ENCODE measurements around the gene PASK.

Gene PASK

GRCh38 chr2:241074901-241075540, 74.3 kb downstream of the PASK start:
- DNase-seq, result no peak

- DNase-seq, result no peak
Observed at GRCh38 chr2:241074065-241074818, 75.0 kb downstream of the PASK start.

- no peak for DNase-seq
Observed at GRCh38 chr2:241073166-241074064, 75.9 kb downstream of the PASK start.

- no peak for DNase-seq
Observed at GRCh38 chr2:241072553-241073165, 76.6 kb downstream of the PASK start.

DNA sequence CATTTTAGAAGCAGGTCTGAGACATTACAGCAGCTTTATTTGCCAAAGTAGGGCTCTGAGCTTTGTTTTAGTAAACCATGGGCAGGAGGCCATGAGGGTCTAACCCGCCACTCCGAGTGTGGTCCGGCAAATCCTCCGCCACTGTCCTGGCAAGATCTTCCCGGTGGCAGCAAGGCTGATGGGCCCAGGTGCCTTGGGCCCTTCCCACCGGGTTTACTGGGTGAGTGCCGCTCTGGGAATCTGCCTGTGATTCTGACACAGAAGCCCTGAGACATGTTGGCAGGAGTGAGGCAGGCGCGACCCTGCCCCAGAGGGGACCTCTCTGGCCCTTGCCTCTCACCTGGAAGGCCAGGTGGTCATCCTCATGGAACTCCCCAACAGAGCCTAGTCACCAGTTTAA, 77.1 kb downstream of the PASK start:
- DNase-seq, result no peak

- DNase-seq, result no peak
Observed at GRCh38 chr2:241071677-241072111, 77.6 kb downstream of the PASK start.

- no peak for DNase-seq
Observed at GRCh38 chr2:241070811-241071676, 78.2 kb downstream of the PASK start.

GRCh38 chr2:241070361-241070760, 78.9 kb downstream of the PASK start:
- DNase-seq, result no peak

GRCh38 chr2:241069821-241070281, 79.4 kb downstream of the PASK start:
- DNase-seq, result no peak

DNA sequence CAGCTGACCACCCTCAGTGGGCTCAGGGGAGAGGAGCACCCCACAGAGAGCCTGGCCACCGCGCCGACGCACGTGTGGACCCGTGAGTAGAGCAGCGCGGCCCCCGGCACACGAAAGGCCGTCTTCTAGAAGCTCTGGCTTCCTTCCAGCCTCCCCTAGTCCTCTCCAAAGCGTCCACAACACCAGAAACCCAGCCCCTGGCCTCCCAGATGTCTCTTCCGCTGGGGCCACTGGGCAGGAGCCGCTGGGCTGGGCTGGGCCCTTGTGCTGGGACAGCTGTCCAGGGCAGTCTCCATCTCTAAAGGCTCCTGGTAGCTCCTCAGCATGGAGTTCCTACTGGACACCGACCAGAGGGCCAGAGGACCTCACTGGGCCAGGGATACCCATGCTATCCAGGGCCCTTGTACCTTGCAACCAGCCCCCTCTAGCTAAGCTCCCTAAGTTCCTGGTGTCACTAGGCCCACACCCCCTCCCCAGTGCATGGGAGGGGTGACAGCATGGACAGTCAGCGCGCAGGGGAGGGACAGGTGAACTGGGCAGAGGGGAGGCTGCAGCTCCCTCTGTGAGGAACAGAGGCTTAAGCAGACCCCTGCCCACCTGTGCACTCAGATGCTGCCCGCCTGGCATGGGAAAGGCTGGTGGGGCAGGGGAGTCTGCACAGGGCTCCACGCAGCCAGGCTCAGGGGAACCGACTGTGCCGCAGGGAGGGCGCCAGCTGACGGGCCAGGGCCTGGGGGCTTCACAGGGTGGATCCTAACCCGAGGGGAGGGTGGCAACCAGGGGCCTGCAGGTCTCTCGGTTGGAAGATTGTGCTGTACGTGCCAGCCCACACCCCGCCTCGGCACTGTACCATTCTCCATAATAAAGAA, 80.1 kb downstream of the PASK start:
- no peak for DNase-seq

- DNase-seq, result no peak
Observed at GRCh38 chr2:241068136-241068941, 80.9 kb downstream of the PASK start.

- no peak for DNase-seq
Observed at GRCh38 chr2:241067501-241068135, 81.7 kb downstream of the PASK start.

- no peak for DNase-seq
Observed at GRCh38 chr2:241066893-241067341, 82.4 kb downstream of the PASK start.

DNA sequence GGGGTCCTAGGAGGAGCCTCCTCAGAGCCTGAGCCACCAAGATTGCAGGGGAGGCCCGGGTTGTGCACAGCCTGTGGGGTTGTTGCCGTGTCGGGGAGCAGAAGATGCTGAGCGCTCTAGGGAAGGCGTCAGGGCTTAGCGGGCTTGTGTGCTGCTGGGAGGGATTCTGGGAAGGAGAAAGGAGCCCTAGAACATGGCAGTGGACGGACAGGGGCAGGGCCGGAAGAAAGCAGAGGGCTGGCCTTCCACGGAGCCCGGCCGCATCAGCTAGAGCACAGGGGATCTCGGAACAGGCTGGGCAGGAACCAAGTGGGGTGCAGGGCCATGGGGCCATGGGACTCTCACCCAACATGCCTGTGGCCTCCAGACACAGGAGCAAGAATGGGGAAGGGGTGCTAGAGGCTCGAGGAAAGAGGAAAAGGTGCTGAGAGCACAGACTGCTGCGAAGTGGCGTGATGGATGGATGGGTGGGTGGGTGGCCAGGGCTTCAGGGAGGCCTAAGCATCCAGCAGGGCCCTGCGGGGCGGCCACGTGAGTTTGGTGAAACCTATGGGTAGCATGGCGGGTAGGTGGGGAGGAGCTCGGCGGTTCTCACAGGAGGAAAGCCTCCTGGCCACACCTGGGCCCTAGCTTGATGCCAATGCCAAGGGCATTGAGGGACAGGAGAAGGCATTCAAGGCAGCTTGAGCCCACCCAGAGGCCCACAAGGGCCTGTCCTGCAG, 82.9 kb downstream of the PASK start:
- DNase-seq, result no peak

DNA sequence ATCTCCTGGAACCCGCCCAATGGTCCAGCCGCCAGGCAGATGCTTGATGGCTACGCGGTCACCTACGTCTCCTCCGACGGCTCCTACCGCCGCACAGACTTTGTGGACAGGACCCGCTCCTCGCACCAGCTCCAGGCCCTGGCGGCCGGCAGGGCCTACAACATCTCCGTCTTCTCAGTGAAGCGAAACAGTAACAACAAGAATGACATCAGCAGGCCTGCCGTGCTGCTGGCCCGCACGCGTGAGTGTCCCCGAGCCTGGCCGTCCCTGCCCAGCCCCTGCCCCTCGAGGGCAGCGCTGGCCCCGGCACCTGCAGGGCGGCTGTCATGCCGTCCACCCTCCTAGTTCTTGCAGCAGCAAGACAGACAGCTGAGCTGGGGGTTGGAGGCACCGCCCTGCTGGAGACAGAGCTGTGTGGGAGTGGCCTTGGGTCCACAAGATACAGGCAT, 83.9 kb downstream of the PASK start:
- DNase-seq, result no peak

- DNase-seq, result no peak
Observed at GRCh38 chr2:241064802-241065354, 84.4 kb downstream of the PASK start.

GRCh38 chr2:241064008-241064801, 85.1 kb downstream of the PASK start:
- DNase-seq, result no peak
